ENCODE measurements around the gene SLC16A4.
"Not testable (repeated sequence)": the region's sequence is repeated elsewhere in the genome, so short reads cannot be mapped to it uniquely, and the experiment has no call there.

Gene SLC16A4

GRCh38 chr1:110407260-110408210 is 16.7 kb upstream of the SLC16A4 start, which contains the start of gene LAMTOR5:
Gene LAMTOR5 (minus strand): TSS chr1:110407694. CDS start chr1:110407620, 74 bp downstream.
- peak; percentile 92 for DNase-seq

GRCh38 chr1:110406407-110406806 is 15.6 kb upstream of the SLC16A4 start:
- not testable (repeated sequence) for DNase-seq

GRCh38 chr1:110404401-110404800 is 13.6 kb upstream of the SLC16A4 start:
- no peak for DNase-seq

- no peak for DNase-seq
These were observed 13.0 kb upstream of the SLC16A4 start for GRCh38 chr1:110403805-110404204.

- not testable (repeated sequence) for DNase-seq
These were observed 5.6 kb upstream of the SLC16A4 start for GRCh38 chr1:110396259-110396958.

- no peak for DNase-seq
These were observed 3.6 kb upstream of the SLC16A4 start for GRCh38 chr1:110394493-110394820.

GRCh38 chr1:110393691-110394492 is 3.1 kb upstream of the SLC16A4 start:
- no peak for DNase-seq

GRCh38 chr1:110393286-110393685 is 2.5 kb upstream of the SLC16A4 start:
- DNase-seq, result no peak

GRCh38 chr1:110390096-110390495 is 730 bp downstream of the SLC16A4 start:
- no peak for DNase-seq

GRCh38 chr1:110387048-110387754 is 3.6 kb downstream of the SLC16A4 start:
- DNase-seq, result no peak

- DNase-seq, result no peak
These were observed 5.5 kb downstream of the SLC16A4 start for GRCh38 chr1:110385369-110385768.

GRCh38 chr1:110384581-110385321 is 6.1 kb downstream of the SLC16A4 start:
- no peak for DNase-seq

- no peak for DNase-seq
These were observed 7.4 kb downstream of the SLC16A4 start for GRCh38 chr1:110383251-110383990.

GRCh38 chr1:110380672-110381283 is 10.0 kb downstream of the SLC16A4 start:
- no peak for DNase-seq

GRCh38 chr1:110375490-110375889 is 15.3 kb downstream of the SLC16A4 start:
- no peak for DNase-seq

GRCh38 chr1:110370827-110371226 is 20.0 kb downstream of the SLC16A4 start:
- DNase-seq, result no peak

- DNase-seq, result no peak
These were observed 26.6 kb downstream of the SLC16A4 start for GRCh38 chr1:110364221-110364620.

- no peak for DNase-seq
These were observed 29.0 kb downstream of the SLC16A4 start for GRCh38 chr1:110361856-110362255.

- DNase-seq, result no peak
These were observed 30.4 kb downstream of the SLC16A4 start for GRCh38 chr1:110360431-110360830.

GRCh38 chr1:110356379-110356778 is 34.4 kb downstream of the SLC16A4 start:
- no peak for DNase-seq

- no peak for DNase-seq
These were observed 35.5 kb downstream of the SLC16A4 start for GRCh38 chr1:110355321-110355720.
